Osteoblast (primary cell): ENCODE measurements around the gene ARNT2. TPM values are rescaled to one million over a fixed set of nuclear protein-coding genes. Genes with fewer than 3 reads are reported as not detected.

Experiments used
- DNase-seq: peaks from one replicate; pipeline ENCODE4 v3.0.0; 2011; ENCODE audit warnings: low spot score, mixed read lengths; ENCODE audit not compliant: insufficient read length; ENCODE audit errors: missing footprints
- H2AFZ ChIP-seq: 2 replicates; pipeline ENCODE4 v1.6.0; 2011; ENCODE audit warnings: mild to moderate bottlenecking, low read length
- H3K27ac ChIP-seq: 2 replicates; pipeline ENCODE4 v1.5.1; 2011; ENCODE audit warnings: mild to moderate bottlenecking, low read depth, low read length, moderate library complexity
- H3K27me3 ChIP-seq: 2 replicates; pipeline ENCODE4 v1.6.0; 2012; ENCODE audit warnings: mild to moderate bottlenecking, control low read depth, inconsistent platforms, low read length, moderate library complexity; ENCODE audit not compliant: insufficient read depth
- H3K36me3 ChIP-seq: 2 replicates; pipeline ENCODE4 v1.5.1; 2011; ENCODE audit warnings: mild to moderate bottlenecking, low read length, control low read depth, moderate library complexity; ENCODE audit not compliant: insufficient read depth
- H3K4me1 ChIP-seq: 2 replicates; pipeline ENCODE4 v1.5.1; 2011; ENCODE audit warnings: mild to moderate bottlenecking, low read length, control low read depth, moderate library complexity; ENCODE audit not compliant: insufficient read depth
- H3K4me2 ChIP-seq: 2 replicates; pipeline ENCODE4 v1.6.0; 2011; ENCODE audit warnings: mild to moderate bottlenecking, low read length; ENCODE audit not compliant: insufficient read depth
- H3K4me3 ChIP-seq: fragments of 200-600 bp; sonication (generic); 3 replicates; pipeline ENCODE4 v1.5.1; 2012; ENCODE audit warnings: mild to moderate bottlenecking, low read length, inconsistent platforms; ENCODE audit not compliant: insufficient read depth
- H3K79me2 ChIP-seq: 2 replicates; pipeline ENCODE4 v1.6.0; 2012; ENCODE audit warnings: mild to moderate bottlenecking, low read length, control low read depth, inconsistent platforms; ENCODE audit not compliant: insufficient read depth
- H3K9me3 ChIP-seq: 2 replicates; pipeline ENCODE4 v1.5.1; 2011; ENCODE audit warnings: low read depth, low read length, control low read depth
- H4K20me1 ChIP-seq: 2 replicates; pipeline ENCODE4 v1.6.0; 2012; ENCODE audit warnings: mild to moderate bottlenecking, low read length, control low read depth; ENCODE audit not compliant: insufficient read depth
- CTCF ChIP-seq: IDR thresholded peaks from 2 replicates; pipeline ENCODE4 v1.5.1; 2011; ENCODE audit warnings: mild to moderate bottlenecking, low read depth, low read length, moderate library complexity; ENCODE audit errors: extremely low read depth
- total RNA-seq: library from RNA; depleted of rRNA; stranded (reverse); fragments of >200 nt; gene quantifications from 2 replicates; pipeline ENCODE4 v1.2.3, GENCODE V29; 2012

The ARNT2 gene
- total RNA-seq, 1 donor: 30.0 TPM

DNA sequence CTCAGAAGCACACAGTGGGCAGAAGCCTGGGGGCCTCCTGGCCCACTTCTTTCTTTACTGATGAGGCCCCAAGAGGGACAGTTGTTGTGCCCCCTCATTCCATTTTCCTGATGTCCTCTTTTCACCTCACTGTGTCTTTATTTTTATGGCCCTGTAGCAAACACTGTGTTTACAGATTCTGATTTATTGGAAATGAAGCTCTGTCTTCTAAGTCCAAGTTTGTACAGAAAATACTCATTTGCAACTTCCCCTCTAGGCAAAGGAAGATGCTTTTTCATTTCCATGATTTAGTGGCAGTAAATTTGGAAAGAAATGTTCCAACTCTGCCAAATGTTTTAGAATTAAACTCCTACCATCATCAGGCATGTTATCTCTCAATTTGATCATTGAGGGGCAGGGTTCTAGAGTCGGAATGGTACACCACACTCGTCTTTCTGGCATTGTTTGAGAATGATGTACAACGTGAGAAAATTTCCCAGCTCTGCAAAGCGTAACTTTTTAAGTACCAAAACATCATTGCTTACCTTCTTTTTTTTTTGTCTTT lies 129.7 kb downstream of the ARNT2 start:
- no peak overlapping the region for H2AFZ ChIP-seq
- H3K4me3 ChIP-seq: no peak overlapping the region
- H3K4me1 ChIP-seq: peaks cover 25% of the 10 kb centered on the region
- TF ChIP-seq CTCF: no peak
- peaks cover 22% of the 10 kb centered on the region for H3K36me3 ChIP-seq
- H3K79me2 ChIP-seq: peaks cover 8% of the 10 kb centered on the region
- no peak overlapping the region for H3K27ac ChIP-seq
- no peak for DNase-seq
- no peak overlapping the region for H3K4me2 ChIP-seq
- H3K9me3 ChIP-seq: no peaks in the 10 kb centered on the region
- no peaks in the 10 kb centered on the region for H4K20me1 ChIP-seq
- H3K27me3 ChIP-seq: no peaks in the 10 kb centered on the region

- no peak overlapping the region for H2AFZ ChIP-seq
- peaks cover 22% of the 10 kb centered on the region for H3K36me3 ChIP-seq
- no peaks in the 10 kb centered on the region for H3K9me3 ChIP-seq
- no peak overlapping the region for H3K4me3 ChIP-seq
- no peaks in the 10 kb centered on the region for H3K27me3 ChIP-seq
- no peak for DNase-seq
- TF ChIP-seq CTCF: no peak
- H4K20me1 ChIP-seq: no peaks in the 10 kb centered on the region
- peaks cover 13% of the 10 kb centered on the region for H3K4me1 ChIP-seq
- H3K79me2 ChIP-seq: peaks cover 2% of the 10 kb centered on the region
- no peak overlapping the region for H3K27ac ChIP-seq
- H3K4me2 ChIP-seq: no peak overlapping the region
Measured at GRCh38 chr15:80536231-80536630, 132.0 kb downstream of the ARNT2 start.

DNA sequence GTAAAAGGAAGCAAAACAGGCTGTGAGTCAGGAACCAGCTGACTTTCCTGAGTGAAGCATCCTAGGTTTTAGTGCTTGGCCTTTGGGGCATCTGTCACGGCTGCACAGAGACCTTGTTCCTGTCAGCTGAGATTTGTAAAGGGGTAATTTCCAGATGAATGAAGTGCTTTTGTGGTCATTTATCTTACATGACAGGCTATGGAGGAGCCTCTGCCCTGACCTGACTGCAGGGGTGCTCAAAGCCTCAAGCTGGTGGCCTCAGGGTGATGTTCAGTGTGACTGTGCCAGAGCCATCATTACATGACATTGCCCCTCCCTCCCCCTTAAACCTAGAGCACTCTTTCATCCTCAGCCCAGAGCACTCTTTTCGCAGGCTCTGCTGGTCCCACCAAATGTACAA lies 132.5 kb downstream of the ARNT2 start:
- Histone ChIP-seq H4K20me1 (no peaks in the 10 kb centered on the region), H3K79me2 (peaks cover 4% of the 10 kb centered on the region), H2AFZ (no peak overlapping the region), H3K9me3 (no peaks in the 10 kb centered on the region), H3K27ac (no peak overlapping the region), H3K36me3 (peaks cover 26% of the 10 kb centered on the region), H3K4me2 (no peak overlapping the region), H3K27me3 (no peaks in the 10 kb centered on the region), H3K4me1 (peaks cover 8% of the 10 kb centered on the region), H3K4me3 (no peak overlapping the region)
- no peak for DNase-seq
- TF ChIP-seq CTCF: no peak

DNA sequence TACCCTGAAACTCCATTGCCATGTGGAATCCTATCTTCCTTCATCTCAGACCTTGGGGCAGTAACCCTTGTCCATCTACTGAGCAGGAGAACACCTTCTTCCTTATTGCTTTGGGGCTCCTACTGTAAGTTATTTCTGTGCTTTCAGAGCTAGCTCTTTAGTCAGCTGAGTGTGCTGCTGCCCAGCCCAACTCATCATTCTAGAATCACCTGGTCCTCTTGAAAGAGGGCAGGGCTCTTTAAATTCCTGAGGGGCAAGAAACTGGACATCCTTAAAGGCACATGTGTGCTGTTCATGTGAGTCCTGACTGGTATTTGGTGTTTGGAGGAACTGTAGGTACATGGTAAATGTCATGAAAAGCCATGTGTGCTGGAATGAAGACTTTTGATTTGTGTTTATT lies 140.9 kb downstream of the ARNT2 start:
- Histone ChIP-seq H3K27me3 (no peaks in the 10 kb centered on the region), H3K4me3 (no peak overlapping the region), H3K27ac (no peak overlapping the region), H2AFZ (no peak overlapping the region), H4K20me1 (no peaks in the 10 kb centered on the region), H3K9me3 (no peaks in the 10 kb centered on the region), H3K4me1 (peaks cover 19% of the 10 kb centered on the region), H3K79me2 (peaks cover 38% of the 10 kb centered on the region), H3K4me2 (no peak overlapping the region), H3K36me3 (peaks cover 20% of the 10 kb centered on the region)
- no peak for DNase-seq
- TF ChIP-seq CTCF: no peak
